NCI-H774 (cell line): ENCODE data around the gene IKZF1.
A peak's percentile ranks its signal among the peaks of the same experiment; 100 is the strongest.

Experiments used
- DNase-seq: peaks from one replicate; lab custom pipeline; 2025; lab: John Stamatoyannopoulos, UW

Gene IKZF1

DNA sequence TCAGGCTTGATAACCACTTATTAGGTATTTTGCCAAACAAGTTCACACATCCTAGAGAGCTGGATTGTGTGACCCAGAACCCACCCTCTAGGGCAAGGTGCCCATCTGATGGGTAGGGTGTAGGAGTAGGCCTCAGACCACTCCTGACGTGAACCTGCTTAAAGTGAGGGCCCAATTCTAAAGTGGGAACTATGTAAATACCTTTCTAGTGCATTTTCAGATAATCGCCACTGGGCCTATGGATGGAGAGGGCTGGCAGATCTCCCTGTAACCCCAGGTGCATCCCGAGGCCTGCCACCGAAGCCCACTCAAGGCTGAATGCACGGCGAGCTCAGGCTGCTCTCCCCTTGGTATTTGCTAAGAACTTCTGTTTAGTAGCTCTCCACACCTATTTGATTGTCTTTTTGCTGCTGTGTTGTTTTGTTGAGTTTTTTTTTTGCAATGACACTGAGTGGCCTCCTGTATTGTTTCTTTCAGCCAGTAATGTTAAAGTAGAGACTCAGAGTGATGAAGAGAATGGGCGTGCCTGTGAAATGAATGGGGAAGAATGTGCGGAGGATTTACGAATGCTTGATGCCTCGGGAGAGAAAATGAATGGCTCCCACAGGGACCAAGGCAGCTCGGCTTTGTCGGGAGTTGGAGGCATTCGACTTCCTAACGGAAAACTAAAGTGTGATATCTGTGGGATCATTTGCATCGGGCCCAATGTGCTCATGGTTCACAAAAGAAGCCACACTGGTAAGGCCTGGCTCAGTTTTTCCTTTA is 71.7 kb downstream of the IKZF1 start:
- DNase-seq, result no peak

DNA sequence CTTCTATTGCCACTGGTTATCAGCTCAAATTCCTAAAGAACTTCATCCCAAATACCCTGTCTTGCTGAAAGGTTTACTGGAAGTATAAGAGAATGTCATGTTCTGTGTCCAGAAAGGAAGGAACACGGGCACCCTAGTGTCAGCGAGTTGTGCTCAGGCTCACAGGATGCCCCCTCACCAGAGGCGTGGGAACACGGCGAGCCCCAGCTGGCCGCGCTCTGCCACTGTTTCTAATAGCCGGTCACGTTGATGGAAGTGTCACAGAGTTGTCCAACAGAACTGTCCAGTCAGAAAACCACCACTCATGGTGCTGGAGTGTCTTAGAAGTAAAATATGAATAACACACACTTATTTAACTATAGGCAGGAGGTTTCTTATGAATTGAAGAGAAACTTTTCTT is 72.8 kb downstream of the IKZF1 start:
- no peak for DNase-seq

DNA sequence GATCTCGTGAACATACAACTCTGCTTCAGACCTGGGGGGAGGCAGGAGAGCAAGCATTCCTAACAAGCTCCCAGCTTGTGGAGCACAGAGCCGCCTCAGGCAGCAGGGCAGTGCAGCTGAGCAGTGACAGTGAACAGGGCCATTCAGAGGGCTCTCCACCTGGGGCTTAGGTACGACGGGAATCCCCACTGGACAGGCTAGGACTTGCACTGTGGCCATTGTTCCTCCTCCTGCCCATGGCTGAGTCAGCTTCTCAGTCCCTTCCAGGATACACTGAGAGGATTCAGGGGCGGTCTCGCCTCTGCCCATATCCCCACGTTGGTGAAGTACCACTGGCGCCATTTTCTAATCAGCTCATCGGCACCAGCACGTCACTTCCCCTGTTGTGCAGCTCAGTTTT is 74.6 kb downstream of the IKZF1 start:
- DNase-seq, result peak; percentile 79

DNA sequence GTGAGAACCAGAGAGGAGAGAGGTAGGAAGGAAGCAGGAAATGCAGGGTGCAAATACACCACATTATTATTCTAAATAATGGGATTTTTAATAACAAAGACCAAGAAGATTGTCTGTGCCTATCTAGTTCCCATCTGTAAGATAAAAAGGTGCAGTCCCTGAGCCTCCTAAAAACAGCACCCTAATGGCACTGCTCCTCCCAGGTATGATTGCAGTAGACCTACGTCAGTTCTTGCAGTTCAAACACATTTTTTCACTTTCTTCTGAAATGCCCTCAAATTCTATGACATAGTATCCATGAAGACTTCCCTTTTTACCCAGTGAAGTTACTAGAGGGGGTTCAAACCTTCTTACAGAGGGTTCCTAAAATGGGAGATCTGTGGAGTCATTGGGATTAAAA is 75.0 kb downstream of the IKZF1 start:
- DNase-seq, result no peak

DNA sequence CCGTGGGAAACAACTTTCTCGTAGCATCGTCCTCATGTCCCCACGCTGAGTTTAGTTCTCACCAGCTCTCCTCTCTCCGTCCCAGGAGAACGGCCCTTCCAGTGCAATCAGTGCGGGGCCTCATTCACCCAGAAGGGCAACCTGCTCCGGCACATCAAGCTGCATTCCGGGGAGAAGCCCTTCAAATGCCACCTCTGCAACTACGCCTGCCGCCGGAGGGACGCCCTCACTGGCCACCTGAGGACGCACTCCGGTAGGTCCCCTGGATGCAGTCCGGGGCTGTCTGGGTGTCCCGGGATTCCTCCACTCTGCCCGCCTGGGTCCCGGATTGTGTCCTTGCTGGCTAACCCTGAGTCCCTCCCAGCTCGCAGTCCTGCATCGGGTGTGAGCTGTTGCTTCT is 77.9 kb downstream of the IKZF1 start:
- no peak for DNase-seq

DNA sequence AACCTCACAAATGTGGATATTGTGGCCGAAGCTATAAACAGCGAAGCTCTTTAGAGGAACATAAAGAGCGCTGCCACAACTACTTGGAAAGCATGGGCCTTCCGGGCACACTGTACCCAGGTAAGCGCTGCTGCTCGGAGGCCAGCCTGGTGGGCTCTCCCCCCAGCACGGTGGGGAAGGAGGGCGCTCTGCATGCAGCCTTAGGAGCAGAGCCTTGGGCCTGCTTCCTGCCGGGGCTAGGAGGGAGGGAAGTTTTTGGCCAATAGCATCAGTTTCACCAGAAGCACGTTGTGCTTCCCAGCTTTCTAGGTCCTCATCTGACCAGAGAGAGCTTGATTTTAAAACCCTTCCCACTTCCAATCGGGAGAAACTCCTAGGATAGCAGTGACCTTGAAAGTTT is 82.8 kb downstream of the IKZF1 start:
- DNase-seq, result no peak

DNA sequence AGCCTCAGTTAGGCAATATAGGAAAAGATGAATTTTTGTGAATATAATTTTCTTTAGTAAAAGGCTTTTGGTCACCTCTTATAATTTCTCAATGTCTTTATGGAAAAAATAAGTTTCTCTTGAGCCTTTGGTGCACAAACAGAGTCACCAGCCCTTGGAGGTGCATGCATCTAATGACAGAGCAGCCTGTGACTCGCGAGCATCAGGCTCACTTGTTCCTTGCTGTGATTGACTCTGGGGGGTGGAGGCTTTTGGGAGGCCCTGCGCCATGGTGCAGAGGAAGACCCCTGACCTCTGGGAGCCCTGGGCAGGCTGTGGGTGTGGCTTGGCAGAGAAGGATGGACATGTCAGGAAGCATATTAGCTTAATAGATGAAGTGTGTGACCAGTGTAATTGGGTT is 85.4 kb downstream of the IKZF1 start:
- DNase-seq, result no peak

DNA sequence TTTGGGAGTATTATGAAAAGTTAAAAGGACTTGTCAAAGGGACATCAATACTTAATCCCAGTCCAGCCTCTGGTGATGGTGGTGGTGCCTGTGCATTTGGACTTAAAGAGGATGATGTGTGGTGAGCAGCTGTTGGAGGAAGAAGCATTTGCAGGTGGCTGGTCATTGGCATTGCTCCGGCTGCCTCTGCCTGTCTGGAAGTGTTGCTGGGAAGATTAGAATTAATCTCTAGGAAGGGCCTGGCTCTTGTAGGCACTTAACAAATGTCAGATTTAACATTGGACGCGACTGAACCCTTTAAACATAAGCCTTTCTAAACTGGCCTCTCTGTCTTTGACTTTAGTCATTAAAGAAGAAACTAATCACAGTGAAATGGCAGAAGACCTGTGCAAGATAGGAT is 86.9 kb downstream of the IKZF1 start:
- no peak for DNase-seq

DNA sequence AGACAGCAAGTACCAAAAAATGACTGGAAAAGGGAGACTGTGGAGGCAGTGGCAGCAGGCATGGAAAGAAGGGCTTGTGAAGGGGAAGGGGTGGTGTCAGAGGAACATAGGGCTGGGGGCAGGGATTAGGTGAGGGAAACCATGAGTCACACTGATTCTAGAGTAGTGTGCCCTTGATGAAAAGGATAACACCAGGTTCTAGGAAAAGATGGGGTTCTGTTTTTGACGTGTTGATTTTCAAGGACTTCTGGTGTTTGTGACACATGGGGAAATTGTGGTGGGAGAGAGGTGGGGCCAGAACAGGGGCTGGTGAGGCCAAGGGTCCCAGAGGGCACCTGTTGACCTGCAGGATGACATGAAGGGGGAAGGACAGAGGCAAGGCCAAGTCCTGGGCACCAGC is 88.6 kb downstream of the IKZF1 start:
- no peak for DNase-seq

DNA sequence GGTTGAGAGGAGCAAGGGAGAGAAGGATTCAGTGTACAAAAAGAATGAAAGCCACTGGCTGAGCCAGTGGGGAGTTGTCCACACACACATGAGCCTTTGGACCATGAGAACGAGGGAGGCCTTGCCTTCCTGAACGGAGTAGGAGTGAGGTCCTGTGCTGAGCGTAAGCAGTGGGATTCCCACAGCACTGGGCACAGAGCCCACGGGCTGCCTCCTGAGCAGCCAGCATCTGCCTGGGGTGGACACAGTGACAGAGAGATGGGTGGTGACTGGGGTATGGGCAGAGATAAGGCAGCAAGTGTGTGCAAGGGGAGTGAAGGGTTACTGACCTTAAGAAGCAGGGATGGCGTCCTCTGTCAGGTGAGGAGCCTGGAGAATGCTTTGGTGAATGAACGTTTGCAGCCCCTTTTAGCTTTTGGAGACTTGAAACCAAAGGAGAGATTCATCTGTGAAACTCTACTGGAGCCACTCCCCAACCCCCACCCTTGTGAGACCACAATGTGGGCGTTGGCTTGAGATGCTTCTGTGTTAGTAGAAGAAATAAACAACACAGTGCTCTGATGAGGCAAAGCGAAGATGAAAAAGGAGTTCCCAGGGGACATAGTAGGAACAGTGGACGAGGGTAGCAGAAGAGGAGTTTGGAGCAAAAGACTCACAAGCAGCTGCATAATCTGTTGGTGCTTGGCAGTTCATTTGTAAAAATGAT is 89.2 kb downstream of the IKZF1 start:
- no peak for DNase-seq

DNA sequence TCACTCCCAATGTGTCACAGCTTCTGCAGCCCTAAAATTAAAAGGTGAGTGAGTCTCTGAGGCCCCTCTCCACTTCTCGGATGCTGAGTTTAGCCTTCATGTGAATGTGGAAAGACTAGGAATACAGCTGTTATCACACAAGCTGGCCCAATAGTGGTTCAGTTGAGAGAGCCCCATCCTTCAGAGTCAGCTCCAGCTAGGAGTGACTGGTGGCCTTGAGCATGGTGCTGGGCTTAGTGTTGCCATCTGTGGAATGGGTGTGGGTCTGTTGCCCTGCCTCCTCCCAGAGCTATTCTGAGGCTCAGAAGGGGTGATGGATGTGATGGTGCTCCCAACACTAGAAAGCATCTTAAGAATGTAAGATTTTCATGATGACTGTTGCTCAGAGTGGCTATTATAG is 89.8 kb downstream of the IKZF1 start:
- DNase-seq, result no peak

DNA sequence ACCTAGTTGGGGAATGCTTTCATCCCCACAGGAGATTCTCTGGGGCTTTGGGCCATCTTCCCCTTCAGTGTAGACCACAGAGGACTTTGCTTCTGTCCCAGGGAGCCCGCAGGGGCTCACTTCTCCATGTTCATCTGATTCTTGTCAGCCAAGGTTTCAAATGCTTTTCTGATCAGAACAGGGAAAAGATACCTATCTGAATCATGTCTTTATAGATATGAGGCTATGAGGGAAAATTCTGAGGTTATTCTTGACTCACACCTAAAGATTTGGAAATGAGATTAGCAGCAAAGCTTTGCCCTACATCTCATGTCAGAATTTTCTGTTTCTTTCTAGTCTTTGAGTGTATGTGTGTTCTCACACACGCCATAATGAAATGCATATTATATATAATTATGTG is 92.3 kb downstream of the IKZF1 start:
- no peak for DNase-seq

DNA sequence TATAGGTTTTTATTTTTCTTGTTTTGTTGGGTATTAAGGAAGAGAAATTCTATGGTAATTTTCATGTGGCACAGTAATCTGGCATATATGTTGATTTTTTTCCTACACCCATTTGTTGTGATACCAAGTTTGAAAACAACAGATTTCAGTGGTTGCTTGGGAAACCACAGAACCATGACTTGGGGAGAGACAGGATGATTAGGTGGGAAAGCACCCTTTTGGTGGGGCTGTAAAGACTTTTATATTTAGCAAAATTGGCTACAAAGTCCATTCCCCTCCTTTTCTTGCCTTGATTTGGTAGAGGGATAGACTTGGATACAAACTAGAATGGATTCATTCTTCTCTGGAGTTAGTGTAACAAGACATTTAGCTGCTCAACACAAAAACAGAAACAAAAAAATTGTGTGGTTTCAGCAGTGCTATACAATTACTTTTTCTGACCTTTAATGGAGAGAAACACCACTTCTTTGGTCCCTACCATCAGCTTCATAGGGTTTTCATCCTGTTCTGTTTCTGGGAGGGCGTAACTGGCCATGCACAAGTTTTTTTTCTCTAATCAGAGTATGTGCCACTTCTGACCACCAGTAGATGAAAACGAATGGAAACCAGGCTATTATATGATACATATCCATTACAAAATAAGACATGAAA is 92.9 kb downstream of the IKZF1 start:
- no peak for DNase-seq

DNA sequence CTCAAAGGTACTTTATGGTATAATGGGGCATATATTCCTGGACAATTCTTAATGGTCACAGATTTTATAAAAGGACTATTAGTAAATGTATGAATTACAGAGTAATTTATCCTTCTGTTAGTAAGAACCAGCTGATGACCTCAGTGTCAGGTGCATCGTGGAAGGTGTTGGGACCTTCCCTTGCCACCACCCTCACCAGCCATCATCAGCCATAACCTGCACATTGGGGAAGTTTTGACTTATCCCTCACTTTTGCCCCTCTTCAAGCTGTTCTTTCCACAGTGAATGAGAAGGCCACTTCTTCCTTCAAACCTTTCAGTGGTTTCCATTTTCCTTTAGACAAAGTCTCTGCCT is 93.4 kb downstream of the IKZF1 start:
- DNase-seq, result no peak

DNA sequence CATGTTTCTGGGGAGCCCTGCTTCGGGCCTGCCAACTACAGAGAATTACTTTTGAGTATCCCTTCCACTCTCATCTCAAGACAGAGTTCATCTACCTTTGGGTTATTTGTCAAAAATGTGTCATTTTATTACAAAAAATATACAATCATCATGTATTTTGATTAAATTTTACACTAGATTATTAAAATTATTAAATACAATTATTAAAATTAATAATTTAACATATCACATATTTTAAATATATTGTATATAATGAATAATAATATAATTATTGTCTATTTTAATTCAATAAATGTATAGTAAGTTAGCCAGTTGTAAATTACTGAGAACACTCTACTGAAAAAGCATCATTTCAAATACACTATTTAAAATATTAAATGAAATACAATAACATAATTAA is 94.7 kb downstream of the IKZF1 start:
- no peak for DNase-seq

DNA sequence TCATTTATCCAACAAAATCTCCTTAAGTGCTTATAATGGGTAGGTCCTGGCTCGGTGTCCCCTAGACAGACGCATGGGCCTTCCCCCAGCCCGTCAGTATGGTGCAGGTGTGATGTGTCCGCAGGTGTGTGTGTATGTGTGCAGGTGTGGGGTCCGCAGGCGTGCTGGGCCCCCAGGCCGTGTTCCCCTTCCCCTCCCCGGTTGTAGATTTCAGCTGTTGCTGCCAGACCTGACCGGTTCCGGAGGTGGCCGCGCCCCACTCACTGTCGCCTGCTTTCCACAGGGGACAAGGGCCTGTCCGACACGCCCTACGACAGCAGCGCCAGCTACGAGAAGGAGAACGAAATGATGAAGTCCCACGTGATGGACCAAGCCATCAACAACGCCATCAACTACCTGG is 95.1 kb downstream of the IKZF1 start:
- no peak for DNase-seq

DNA sequence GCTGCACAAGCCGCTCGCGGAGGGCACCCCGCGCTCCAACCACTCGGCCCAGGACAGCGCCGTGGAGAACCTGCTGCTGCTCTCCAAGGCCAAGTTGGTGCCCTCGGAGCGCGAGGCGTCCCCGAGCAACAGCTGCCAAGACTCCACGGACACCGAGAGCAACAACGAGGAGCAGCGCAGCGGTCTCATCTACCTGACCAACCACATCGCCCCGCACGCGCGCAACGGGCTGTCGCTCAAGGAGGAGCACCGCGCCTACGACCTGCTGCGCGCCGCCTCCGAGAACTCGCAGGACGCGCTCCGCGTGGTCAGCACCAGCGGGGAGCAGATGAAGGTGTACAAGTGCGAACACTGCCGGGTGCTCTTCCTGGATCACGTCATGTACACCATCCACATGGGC is 95.6 kb downstream of the IKZF1 start:
- DNase-seq, result no peak

DNA sequence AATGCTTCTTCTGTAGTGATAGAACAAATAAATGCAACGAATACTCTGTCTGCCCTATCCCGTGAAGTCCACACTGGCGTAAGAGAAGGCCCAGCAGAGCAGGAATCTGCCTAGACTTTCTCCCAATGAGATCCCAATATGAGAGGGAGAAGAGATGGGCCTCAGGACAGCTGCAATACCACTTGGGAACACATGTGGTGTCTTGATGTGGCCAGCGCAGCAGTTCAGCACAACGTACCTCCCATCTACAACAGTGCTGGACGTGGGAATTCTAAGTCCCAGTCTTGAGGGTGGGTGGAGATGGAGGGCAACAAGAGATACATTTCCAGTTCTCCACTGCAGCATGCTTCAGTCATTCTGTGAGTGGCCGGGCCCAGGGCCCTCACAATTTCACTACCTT is 99.9 kb downstream of the IKZF1 start:
- DNase-seq, result no peak

DNA sequence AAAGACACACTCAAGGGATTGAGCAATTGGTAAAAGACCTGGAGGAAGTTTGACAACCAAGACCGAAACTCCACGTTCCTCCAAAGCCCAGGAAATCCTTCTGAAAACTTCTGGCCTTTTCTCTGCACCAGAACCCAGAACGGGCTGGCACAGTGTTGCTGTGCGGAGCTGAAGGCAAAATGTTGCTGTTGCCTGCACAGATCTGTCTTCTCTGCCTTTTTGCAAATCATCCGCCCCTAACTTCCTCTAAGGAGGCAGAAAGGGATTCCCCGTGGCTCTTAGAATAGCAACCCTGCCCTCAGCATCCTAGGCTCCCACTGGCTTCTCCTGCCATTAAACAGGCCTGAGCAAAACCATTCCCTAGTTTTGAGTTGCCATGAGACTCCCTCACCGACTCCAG is 100.7 kb downstream of the IKZF1 start:
- no peak for DNase-seq

DNA sequence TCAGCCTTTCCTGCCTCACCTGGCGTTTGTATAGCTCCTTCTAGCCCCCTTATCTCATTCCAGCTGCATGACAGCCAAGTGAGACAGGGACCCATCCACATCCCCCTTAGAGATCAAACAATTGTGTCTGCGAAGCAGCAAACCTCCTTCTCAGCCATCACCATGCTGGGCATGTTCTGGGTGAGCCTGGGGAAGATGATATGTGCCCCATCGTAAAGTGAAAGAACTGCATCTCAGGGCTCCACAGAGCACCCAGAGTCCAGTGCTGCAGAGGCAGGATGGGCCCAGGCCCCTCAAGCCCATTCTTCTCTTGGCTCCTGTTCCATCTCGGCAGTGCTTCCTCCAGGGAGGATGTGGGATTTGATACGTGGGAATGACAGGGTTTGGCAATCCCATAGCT is 102.4 kb downstream of the IKZF1 start:
- no peak for DNase-seq

DNA sequence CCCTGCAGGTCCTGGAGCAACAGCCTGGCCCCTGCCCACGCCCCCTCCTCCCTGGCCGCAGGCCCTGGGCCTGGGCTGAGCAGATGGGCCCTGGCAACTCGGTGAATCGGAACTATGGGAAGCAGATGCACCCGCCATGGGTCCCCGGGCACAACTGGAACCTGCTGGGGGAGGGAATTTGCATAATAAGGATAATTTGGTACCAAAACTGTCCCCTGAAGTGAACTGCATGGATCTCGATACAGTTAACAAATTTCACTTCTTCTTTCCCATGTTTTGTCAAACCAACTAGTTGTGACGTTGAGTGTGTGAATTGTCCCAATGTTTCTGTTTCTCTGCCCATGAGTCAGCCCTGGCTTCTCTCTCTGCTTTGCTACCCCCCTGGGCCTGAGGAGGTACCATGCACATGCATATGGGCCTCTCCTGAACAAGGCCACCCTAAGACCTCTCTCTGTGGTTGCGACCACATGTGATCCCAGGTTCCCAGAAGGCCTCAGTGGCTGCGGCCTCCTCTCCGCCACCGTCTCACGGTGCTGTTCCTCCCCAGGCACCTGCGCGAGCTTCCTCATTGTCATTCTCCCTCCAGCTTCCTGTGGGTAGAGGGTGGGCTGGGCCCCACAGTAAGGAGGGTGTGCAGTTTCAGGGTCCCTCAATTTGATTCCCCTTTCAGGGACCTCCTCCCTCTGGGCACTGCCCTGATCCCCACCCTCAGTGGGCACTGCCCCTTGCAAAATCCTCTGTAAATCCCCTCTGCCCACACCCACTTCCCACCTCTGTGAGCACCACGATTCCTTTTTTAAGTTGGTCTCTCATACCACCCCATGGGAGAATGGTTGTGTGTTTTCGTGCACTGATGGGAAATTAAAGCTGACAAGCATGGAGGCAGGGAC is 105.6 kb downstream of the IKZF1 start:
- DNase-seq, result no peak

DNA sequence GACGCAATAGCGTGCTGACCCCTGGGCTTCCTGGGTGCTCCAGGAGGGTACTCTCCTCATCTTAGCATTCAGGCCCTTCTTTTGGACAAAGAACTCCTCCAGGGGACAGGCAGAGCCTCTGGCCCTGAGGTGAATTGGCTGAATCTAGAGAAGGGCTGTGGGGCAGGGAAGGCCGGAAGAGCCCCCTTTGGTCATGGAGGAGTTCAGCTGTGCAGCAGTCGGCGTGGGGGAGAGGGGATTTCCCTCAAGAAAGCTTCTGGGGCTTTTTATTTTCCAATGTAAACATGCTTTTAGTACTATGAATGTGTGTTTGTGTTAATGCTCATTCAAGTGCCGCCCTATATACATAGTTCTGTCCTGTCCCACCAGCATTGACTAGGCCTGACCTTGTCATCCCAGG is 106.8 kb downstream of the IKZF1 start:
- no peak for DNase-seq

DNA sequence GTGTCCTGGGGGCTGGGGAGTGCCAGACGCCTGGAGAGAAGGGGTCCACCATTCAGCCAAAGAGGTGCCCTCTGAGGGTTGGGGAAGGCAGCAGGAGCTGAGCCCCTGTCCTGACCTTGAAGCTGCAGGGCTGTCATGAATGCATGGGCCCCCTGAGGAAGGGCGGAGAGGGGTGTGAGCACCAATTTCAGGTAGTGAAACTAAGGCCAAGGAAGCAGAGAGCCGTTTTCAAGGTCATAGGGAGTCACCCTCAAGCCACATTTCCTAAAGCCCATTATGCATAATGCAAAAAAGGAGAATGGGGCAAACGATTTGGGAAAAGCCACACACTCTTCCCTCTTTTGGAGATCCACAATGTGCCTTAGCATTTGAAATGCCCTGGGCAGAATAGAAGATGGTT is 108.5 kb downstream of the IKZF1 start:
- no peak for DNase-seq
